Activated CD4-positive, CD25-positive, alpha-beta regulatory T cell treated with anti-CD3 and anti-CD28 coated beads, Interleukin-2, amount 50 U/mL, for 16 hours (primary cell): ENCODE results near the gene RIIAD1.

Experiments used
- DNase-seq: peaks from one replicate; pipeline ENCODE4 v3.0.0-alpha.2; 2020; ENCODE audit warnings: low read depth, low spot score

RIIAD1 gene

GRCh38 chr1:151711044-151711800, 10.1 kb upstream of the RIIAD1 start:
- no peak for DNase-seq

- no peak for DNase-seq
These were observed 9.4 kb upstream of the RIIAD1 start for GRCh38 chr1:151711951-151712350.

- DNase-seq, result no peak
These were observed 8.3 kb upstream of the RIIAD1 start for GRCh38 chr1:151713044-151713443.

GRCh38 chr1:151713874-151714273, 7.4 kb upstream of the RIIAD1 start:
- DNase-seq, result no peak

- DNase-seq, result no peak
These were observed 6.2 kb upstream of the RIIAD1 start for GRCh38 chr1:151714820-151715725.

- DNase-seq, result no peak
These were observed 5.5 kb upstream of the RIIAD1 start for GRCh38 chr1:151715726-151716404.

GRCh38 chr1:151716405-151716762, 4.9 kb upstream of the RIIAD1 start:
- no peak for DNase-seq

- no peak for DNase-seq
These were observed 4.3 kb upstream of the RIIAD1 start, which contains the start of gene CELF3 for GRCh38 chr1:151716771-151717631. Gene CELF3 (minus strand): TSS chr1:151716803. CDS start chr1:151716020, 783 bp downstream.

- DNase-seq, result no peak
These were observed 3.3 kb upstream of the RIIAD1 start for GRCh38 chr1:151718011-151718431.

- DNase-seq, result no peak
These were observed 2.7 kb upstream of the RIIAD1 start for GRCh38 chr1:151718666-151719065.

- no peak for DNase-seq
These were observed 1.2 kb upstream of the RIIAD1 start for GRCh38 chr1:151720125-151720524.

- DNase-seq, result no peak
These were observed 768 bp upstream of the RIIAD1 start for GRCh38 chr1:151720554-151720953.

- no peak for DNase-seq
These were observed 627 bp downstream of the RIIAD1 start for GRCh38 chr1:151721788-151722510.

GRCh38 chr1:151723726-151724370, 2.5 kb downstream of the RIIAD1 start:
- no peak for DNase-seq

- DNase-seq, result no peak
These were observed 7.1 kb downstream of the RIIAD1 start for GRCh38 chr1:151728151-151729054.

- DNase-seq, result no peak
These were observed 8.0 kb downstream of the RIIAD1 start for GRCh38 chr1:151729157-151729965.

GRCh38 chr1:151729966-151730291, 8.6 kb downstream of the RIIAD1 start:
- no peak for DNase-seq

- DNase-seq, result no peak
These were observed 11.8 kb downstream of the RIIAD1 start for GRCh38 chr1:151733126-151733525.
